NCI-H1694 (cell line): Measurements from ENCODE around the gene MESP1.

ENCODE experiments used
- DNase-seq: peaks from one replicate; lab custom pipeline; 2025; lab: John Stamatoyannopoulos, UW

Gene MESP1

GRCh38 chr15:89758283-89758682 lies 7.2 kb upstream of the MESP1 start:
- no peak for DNase-seq

GRCh38 chr15:89756897-89757296 lies 5.8 kb upstream of the MESP1 start:
- DNase-seq, result no peak

- no peak for DNase-seq
Observed at GRCh38 chr15:89755701-89756100, 4.7 kb upstream of the MESP1 start.

- no peak for DNase-seq
Observed at GRCh38 chr15:89754361-89755154, 3.5 kb upstream of the MESP1 start.

GRCh38 chr15:89753855-89754254 lies 2.8 kb upstream of the MESP1 start:
- DNase-seq, result no peak

GRCh38 chr15:89751748-89752147 lies 699 bp upstream of the MESP1 start:
- DNase-seq, result no peak

- no peak for DNase-seq
Observed at GRCh38 chr15:89749951-89750559, 994 bp downstream of the MESP1 start.

GRCh38 chr15:89749526-89749925 lies 1.5 kb downstream of the MESP1 start:
- no peak for DNase-seq

GRCh38 chr15:89749054-89749453 lies 2.0 kb downstream of the MESP1 start:
- DNase-seq, result no peak

- DNase-seq, result no peak
Observed at GRCh38 chr15:89747708-89748682, 3.1 kb downstream of the MESP1 start.

- no peak for DNase-seq
Observed at GRCh38 chr15:89746386-89746780, 4.7 kb downstream of the MESP1 start.

- no peak for DNase-seq
Observed at GRCh38 chr15:89745768-89746167, 5.3 kb downstream of the MESP1 start.

GRCh38 chr15:89745131-89745530 lies 5.9 kb downstream of the MESP1 start:
- no peak for DNase-seq

GRCh38 chr15:89743594-89743993 lies 7.5 kb downstream of the MESP1 start:
- DNase-seq, result no peak

GRCh38 chr15:89743011-89743410 lies 8.0 kb downstream of the MESP1 start:
- no peak for DNase-seq

GRCh38 chr15:89740137-89740536 lies 10.9 kb downstream of the MESP1 start:
- peak; percentile 70 for DNase-seq

- DNase-seq, result no peak
Observed at GRCh38 chr15:89735773-89736172, 15.3 kb downstream of the MESP1 start.

- no peak for DNase-seq
Observed at GRCh38 chr15:89732451-89733172, 18.4 kb downstream of the MESP1 start.

- DNase-seq, result no peak
Observed at GRCh38 chr15:89731275-89731674, 19.8 kb downstream of the MESP1 start.

GRCh38 chr15:89728254-89728653 lies 22.8 kb downstream of the MESP1 start:
- no peak for DNase-seq

- DNase-seq, result no peak
Observed at GRCh38 chr15:89725064-89725463, 26.0 kb downstream of the MESP1 start.

GRCh38 chr15:89724621-89725020 lies 26.4 kb downstream of the MESP1 start:
- DNase-seq, result no peak
